ENCODE results near the gene YOD1.

Gene YOD1

DNA sequence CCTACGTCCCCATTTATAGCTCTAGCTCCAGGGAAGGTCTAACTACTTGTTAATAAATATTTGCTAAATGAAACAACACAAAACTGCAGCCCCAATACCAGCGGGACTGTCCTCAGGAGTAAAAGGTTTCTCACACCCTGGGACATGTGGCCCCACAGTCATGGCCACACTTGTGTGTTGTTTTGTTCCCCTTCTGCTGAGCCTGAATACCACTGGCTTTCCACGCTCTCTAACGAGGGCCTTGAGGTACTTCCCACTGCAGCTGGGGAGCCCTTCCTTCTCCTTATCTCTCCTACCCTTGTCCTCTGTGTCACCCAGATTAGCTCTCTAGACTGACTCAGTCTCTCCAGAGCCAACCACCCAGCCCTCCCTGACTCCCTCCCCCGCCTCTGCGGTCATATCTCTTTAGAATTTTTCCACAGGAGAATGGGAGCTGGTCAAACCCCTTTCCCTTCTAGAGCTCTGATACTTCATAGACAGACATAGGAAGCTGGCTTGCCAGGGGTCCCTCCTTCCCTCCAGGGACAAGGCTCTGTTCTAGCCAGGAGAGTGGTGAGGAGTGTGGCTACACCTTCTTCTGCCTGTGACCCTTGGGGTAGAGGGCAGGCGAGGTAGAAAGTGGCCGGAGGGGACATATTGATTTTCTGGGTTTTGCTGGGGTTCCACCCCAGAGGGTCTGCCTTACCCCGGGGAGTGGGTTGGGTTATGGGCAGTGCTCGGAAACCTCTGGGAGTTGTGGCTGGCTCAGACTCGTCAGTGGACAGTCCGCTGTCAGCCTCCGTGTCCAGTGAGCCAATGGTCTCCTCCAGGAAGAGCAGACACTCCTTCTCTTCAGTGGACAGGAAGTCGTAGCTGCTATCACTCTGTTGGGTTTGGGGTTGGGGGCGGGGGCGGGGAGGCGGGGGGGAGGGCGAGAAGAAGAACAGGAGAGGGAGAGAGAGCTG lies 26.5 kb downstream of the YOD1 start:
- no peak for DNase-seq

DNA sequence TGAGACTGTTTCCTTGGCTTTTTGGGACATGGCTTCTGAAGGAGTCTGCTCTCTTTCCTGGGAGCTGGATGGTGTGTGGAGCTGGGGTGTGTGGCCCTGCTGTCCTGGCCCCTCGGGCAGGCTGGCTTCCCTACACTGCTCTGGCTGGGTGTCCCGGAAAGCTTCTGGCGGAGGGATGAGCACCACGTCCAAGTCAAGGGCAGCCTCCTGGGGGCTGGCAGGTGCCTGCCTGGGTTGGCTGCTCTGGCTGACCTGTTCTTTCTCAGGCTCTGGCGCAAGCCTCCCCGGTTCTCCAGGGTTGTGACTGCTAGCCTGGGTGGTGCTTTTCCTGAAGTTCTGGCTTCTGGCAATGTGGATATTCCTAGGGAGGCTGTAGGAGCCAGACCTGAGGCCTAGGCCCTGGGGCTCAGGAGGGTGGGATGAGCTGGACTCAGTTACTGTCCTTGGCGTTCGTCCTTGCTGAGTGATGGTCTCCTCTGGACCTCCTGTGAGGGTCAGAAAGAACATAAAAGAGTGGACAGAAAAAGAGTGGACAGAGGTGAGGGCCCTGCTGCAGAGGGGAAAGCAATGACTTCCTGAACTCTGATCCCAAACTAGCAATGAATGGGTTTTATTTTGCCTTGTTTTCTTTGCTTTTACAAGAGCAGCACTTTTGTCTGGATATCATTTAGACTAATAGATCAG lies 27.9 kb downstream of the YOD1 start:
- DNase-seq, result no peak

DNA sequence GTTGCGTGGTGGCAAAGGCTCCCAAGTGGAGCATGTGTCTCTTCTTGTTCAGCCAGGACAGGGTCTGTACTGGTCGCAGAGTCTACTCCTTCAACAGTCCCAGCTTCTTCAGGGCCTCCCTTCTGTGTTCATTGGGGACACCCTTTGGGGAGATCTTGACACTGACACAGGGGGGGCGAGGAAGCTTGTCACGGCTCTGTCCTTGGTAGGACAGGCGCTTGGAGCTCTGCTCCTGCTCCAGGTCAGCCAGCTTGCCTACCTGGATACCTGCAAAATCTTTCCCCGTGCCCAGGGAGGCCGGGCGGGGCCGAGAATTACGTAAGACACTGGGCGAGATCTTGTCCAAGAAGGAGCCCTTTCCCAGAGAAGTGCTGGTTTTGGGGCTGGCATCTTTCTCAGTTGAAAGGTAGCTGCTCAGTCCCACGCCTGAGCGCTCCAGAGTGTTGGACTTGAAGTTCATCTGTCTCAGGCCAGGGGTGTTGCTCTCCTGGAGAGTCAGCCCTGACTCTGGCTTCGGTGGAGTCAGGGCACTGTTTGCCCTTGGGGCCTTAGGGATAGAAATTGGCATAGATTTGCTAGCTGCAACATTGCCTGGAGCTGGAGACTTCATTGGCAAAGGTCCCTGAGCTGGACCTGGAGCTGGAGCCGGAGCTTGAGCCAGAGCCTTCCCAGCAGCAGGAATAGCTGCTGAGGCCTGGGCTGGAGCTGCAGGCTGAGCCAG lies 29.0 kb downstream of the YOD1 start:
- no peak for DNase-seq

DNA sequence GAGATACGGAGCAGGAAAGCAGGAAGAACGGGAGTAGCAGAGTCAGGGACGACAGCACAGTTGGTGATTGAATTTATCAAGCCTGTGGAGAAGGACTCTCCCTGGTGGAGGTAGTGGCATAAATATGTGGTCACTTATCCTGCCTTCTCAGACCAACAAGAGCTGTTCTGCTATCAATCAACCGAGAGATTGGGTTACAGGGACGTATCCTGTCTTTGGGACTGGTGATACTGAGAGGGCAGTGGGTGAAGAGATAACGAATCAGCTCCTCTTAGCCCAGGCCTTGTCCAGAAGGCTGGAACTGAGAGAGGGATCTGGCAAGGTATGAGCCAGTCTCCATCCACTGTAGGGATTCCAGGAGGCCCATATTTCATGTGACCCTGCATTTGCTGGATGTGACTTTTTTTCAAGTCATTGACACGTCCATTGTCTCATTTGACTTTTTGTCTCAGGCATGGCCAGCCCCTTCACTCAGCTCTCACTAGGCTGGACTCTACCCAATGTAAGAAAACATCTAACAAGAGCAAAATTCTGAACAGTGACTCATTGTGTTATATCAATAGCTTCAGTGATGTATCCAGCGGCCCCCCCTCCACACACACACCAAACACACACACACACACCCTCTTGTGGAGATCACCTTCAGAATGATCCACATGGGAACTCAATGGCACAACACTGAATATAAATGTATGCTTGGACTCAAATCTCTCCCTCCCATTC lies 29.7 kb downstream of the YOD1 start:
- no peak for DNase-seq

DNA sequence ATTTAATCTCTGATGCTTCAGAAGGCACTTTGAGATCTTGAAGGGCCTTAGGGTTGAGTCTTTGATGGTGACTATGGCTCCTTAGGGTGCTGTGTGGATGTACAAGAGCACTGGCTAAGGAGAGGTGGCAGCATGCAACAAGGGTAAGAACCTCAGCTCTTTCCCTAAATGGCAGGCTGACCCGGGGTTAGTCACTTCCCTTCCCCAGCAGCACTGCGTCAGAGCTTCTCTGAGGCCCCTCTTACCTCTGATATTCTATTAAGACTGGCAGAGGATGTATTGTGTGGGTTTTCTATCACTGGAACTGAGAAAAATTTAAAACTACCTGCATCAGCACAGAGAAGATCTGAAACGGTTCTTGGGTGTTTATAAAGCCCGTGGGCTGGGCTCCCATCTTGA lies 30.3 kb downstream of the YOD1 start:
- DNase-seq, result no peak

DNA sequence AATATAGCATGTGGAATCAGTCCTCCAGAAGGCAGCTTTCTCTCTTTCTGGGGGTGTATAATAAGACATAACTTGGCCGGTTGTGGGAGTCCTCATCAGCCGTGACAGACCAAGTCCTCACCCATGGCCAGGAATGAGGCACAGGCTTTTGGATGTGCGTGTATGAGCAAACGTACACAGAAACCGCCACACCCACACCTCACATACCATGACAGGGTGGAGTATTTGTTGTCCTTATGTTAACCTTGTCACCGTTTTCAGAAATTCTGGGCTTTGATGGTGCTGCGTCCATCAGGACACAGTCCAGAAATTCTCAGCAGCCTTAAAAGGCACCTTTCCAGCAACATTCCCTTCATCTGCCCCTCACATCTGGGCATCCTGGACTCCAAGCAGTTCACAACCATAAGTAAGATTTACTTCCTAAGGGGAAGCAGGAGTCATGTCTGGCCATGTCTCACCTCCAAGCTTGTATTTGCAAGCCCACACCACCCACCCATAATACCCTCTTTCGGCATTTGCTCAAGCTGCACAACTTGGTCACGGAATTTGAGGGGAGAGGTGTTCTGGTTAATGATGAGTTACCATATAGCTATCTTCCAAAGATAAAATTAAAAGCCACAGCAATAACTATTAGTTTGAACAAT lies 30.8 kb downstream of the YOD1 start:
- no peak for DNase-seq

DNA sequence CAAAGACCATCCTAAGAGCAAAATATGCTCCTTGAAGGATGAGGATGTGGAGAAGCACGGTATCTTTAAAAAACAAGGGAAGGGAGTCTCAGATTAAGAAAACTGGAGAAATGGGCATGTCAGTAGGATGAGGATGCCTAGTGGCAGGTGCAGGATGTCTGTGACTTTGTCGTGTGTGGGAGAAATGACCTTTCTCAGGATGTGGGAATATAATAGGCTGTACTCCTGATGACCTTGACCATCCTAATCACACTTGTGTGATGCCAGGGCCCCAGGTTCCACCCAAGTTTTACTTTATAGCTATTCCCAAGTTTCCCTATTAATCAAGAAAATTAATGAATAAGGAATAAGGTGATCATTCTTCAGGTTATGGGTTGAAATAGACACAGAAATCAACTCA lies 31.3 kb downstream of the YOD1 start:
- DNase-seq, result no peak

DNA sequence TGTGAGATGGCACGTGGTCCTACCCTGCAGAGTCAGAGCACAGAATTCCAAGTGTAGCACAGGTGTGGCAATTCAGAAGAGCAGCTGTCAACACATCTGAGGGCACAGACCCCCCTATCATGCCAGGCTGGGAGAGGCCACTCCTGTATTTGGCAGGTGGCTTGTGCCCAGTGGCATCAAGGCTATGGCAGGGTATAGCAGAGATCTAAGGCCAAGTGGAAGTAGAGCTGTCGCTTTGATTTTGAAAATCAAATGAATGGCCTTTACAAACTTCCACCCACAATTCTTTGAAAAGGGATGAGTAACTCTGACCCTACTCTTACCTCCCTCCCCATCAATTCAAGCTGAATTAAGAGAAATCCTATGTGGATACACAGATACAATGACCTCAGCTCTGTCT lies 31.8 kb downstream of the YOD1 start:
- no peak for DNase-seq

DNA sequence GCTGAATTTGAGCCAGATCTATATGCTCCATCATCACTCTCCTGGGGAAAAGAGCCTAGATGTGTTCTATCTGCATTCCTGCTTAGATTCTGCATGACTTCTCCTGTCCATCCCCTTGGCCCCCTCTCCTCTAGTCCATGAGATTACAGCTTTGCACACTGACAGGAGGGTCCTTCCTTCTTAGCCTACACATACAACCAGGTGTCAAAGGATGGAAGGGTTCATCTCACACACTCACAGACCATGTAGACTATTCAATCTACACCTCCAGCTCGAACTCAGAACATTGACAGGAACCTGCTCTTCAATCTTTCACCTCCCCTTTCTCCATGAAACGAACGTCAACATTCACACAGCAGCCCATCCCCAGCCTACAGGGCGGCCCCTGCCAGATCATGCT lies 32.3 kb downstream of the YOD1 start:
- no peak for DNase-seq

DNA sequence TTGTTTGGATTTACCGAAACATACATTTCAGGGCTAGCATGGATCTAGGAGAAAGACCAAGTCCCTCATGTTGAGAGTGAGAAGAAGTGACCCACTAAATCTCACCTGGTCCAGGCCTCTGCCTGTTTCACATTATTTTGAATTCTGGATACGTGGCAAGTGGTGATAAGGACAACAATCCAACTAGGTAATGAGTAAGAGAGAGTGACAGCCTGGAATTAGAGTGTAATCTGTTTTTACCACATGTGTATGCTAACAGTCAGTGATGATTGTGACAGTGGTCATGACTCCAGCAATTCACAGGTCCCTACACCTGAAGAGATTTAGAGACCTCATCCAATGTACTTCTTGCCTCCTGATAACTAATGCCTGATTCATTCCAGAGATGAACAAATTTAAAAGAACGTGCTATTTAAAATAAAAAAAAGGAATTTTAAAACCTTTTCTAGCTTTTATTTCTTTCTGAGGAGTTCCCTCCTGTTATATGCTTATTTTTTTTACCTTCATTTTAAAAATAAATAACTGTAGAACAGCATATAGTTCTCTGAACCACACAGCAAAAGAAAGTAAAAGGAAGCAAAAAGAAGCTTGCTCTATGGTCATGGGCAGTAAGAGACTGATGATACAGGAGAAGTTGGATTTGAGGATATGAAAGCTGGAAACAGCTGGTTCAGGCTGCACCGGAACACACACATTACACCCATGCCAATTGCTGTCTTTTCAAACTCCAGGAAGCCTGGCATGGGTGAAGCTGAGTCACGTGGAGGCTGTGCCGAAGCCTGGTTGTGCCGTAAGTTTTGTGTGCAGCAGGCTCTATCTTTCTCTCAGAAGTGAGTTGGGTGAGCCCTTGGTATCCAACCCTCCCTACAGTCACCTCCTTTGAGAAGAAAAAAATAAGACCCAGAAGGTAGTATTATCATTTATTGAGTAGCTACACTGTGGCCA lies 33.1 kb downstream of the YOD1 start:
- DNase-seq, result no peak

DNA sequence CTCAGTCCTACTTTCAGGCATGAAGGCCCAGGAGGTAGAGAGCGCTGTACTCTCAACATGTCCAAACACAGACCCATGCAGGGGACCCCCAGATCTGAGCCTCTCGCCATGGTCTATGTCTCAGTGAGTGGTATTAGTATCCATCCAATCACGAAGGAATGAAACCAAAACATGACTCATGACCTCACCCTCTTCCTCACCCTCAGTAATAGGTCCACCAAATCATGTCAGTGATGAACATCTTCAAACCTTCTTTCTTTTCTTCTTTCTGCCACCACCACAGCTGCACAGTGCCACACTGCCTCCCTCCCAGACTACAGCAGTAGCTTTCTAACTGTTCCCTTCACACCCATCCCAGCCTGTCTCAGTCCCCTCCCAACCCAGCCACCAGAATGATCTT lies 35.2 kb downstream of the YOD1 start:
- no peak for DNase-seq

DNA sequence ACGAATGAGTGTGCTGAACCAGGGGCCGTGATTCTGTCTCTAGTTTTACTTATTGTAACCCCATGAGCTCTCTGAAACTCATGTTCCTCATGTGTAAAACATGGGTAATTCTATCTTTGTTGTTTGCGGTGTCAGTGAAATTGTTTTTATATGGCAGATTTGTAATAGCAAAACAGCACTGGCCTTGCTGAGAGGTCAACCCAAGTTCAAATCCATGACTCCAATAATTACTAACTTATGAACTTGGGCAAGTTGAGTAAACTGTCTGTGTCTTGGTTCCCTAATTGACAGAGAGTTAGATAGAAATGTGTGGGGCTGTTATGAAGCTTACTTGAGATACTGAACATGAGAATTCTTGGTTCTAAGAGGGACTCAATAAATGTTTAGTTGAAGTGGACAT lies 36.3 kb downstream of the YOD1 start:
- no peak for DNase-seq

DNA sequence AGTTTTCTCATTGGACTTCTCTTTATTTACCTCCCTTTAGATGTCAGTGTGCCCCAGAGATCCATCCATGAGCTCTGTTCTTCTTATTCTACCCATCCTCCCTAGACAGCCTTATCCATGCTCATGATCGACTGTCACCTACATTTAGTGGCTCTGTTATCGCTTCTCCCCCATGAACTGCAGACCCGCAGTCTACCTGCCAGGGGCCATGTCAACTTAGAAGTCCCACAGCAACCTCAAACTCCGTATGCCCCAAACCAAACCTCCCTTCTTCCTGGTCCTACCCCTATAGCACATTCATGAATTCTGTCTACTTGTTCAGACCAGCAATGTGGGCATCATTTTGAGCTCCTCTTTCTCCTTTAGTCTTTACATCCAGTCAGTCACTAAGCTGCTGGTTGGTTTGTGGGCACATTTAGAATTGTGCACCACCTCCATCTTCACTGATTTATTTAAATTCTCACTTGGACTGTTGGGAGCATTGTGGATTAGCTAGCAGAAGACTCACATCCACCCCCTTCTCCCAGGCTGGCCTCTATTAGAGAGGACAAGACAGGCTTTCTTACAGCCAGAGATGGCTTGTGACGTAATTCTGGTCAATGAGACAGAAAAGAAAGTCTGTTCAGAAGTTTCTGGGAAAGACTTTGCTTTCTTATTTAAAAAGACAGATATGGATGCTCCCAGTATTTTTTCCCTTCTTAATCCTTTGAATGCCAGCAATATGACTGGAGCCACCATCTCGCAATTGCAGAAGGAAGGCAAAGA lies 37.5 kb downstream of the YOD1 start:
- DNase-seq, result no peak

DNA sequence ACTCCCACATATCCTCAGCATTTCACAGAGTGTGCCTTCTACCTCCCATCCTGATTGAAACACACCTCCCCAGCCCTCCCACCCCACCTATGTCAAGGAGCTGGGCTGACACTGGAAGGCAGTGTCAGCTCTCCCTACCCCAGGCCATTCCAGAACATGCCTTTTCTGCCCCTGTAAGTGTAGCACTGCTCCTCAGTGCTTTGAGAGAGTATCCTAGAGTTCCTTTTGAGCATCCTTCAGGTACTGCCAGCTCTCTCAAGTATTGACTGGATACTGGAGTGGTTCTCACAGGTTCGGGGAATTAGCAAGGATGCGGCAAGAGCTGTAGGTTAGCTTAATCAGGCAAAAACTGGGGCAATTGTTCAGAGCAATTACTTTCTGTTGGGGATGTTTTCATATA lies 40.3 kb downstream of the YOD1 start:
- no peak for DNase-seq

DNA sequence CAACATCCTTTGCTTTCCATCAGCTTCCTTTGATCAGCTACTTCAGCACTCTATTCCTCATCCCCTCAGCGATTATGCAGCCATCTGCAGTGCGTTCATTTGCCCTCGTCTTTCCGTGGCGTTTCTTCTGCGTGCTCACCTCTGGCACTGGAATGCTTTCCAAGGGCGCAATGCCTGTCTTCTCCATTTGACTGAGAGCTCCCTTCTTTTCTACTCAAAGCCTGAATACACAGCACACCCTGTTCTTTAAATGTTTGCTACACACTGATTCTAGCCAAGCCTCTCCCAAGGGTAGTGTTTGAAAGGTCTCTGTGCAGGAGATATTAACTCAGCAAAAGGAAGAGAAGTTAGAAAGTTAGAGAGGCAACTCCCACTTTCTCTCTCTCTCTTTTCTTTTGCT lies 41.1 kb downstream of the YOD1 start:
- no peak for DNase-seq

DNA sequence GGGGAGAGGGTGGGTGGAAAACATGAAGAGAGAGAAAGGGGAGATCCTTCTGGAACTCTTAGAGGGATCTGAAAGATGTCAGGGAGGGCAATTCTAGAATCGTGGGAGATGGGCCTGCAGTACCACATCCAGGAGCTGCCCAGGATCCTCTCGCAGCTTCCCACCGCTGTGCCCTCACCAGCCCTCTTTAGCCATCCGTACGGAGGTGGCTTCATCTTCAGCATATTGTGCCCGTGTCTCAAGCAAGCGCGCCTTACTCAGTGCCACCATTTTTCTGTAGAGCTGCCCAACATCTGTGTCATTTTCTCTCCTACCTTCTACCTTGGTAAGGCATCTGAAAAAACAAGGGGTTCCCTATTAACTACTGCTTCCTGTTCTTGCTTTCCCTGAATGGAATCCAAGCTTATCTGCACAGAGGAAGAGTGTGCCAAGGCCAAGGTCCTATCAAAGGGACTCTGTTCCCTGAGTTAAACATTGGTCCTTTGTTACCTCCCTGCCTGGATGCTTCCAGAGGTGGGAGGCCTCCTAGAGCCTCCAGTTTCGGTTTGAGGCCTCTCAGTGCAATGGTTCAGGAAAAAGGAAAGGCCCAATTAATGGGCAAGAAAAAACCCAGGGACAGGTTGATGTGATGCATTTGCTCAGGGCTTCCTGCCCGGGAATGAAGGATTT lies 41.7 kb downstream of the YOD1 start:
- DNase-seq, result no peak

DNA sequence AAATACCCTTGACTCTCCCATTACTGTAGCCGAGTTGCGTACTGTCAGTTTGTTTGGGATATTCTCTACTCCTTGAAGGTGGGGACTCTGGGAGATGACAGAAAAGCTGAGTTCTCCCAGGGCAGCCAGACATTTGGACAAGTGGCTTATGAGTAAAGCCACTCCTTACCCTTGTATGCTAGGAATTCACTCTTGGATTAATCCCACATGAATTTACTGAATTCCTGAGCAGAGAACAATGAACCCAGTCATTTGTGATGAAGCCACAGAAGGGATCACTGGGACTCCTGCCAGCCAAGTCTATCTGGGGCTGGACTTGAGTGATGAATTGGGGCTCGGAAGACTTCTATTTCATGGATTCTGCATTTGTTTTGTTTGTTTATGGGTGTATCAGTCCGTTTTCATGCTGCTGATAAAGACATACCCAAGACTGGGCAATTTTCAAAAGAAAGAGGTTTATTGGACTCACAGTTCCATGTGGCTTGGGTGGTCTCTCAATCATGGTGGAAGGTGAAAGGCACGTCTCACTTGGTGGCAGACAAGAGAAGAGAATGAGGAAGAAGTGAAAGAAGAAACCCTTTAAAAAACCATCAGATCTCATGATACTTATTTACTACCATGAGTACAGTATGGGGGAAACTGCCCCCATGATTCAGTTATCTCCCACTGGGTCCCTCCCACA lies 43.5 kb downstream of the YOD1 start:
- no peak for DNase-seq

DNA sequence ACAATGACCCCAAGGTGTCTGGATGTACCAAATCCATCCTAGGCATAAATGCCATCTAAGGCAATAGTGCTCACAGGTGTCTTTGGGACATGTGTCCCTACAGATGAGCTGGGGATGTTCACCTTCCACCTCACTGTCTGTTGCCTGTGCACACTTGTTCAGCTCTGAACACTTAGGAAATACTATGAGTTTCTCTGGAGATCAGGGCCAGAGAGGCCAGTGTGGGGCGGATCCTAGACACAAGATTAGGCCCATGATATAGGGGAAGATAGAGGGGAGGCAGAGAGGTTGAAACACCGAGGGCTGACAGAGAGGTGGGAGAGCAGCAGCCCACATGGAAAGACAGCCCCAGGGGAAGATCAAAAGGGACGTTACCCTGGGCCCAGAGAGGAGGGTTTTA lies 44.1 kb downstream of the YOD1 start:
- DNase-seq, result no peak

DNA sequence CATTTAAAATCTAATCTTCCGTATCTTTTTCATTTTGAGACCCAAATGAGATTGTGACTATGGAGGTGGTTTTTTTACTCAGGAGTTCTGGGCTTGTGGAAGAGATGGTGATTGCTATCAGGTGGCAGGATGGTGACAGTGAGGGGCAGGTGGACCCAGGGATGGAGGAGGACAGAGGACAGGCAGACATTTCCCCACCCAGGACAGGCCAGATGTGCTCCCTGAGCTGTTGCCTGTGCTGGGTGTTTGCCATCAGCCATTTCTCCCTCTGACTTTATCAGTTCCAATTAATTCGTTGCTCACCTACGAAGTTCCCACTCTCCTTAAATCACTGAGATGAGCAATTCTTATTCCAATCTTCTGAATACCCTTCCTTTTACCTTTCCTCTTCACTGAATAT lies 44.9 kb downstream of the YOD1 start:
- DNase-seq, result no peak

Measured in NCI-H2227 treated with DMSO at 0.1 percent for 48 hours (cell line).